ENCODE results near the gene HEPACAM2. TPM values are rescaled to one million over a fixed set of nuclear protein-coding genes. Genes with fewer than 3 reads are reported as not detected.

HEPACAM2 gene
- total RNA-seq, 1 donor from 2014 or later = not detected

GRCh38 chr7:93148727-93149126 is 77.5 kb downstream of the HEPACAM2 start:
- DNase-seq (ENCODE audit: low spot score) = no peak
- no peak for ATAC-seq

DNA sequence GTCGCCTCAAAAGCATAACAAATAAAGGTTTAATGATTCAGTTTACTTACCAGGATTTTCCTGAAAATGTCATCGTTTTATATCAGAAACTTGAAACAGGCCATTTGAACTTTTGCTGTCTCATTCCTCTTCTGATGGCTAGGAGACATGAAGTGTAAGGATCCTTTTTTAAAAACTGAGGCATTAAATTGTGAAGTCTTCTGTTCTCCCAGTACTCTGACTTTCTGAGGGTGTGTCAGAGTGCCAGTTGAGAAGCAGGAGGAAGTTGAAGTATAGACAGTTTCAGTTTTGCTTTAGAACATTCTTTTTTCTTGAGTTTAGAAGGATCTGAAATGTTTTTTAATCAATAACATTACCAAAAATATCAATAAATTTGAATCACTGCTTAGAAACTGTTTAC is 78.1 kb downstream of the HEPACAM2 start, which contains the start of gene SAMD9L:
SAMD9L (minus strand) TSS at position 242 of the 400 bp plus-strand sequence. CDS start 12,414 bp downstream, outside the sequence.
- DNase-seq (ENCODE audit: low spot score) = no peak
- ATAC-seq = peak; percentile 43

GRCh38 chr7:93147363-93147762 is 78.9 kb downstream of the HEPACAM2 start:
- no peak for DNase-seq (ENCODE audit: low spot score)

GRCh38 chr7:93146472-93147141 is 79.7 kb downstream of the HEPACAM2 start:
- no peak for DNase-seq (ENCODE audit: low spot score)
- ATAC-seq = no peak

More at GRCh38 chr7:93147363-93147762, 78.9 kb downstream of the HEPACAM2 start:
- ATAC-seq = peak; percentile 54

GRCh38 chr7:93146036-93146435 is 80.2 kb downstream of the HEPACAM2 start:
- DNase-seq (ENCODE audit: low spot score) (no peak), ATAC-seq (no peak)

- ATAC-seq (no peak), DNase-seq (ENCODE audit: low spot score) (no peak)
Measured at GRCh38 chr7:93145354-93145753, 80.9 kb downstream of the HEPACAM2 start.

GRCh38 chr7:93142127-93142526 is 84.1 kb downstream of the HEPACAM2 start:
- ATAC-seq (no peak), DNase-seq (ENCODE audit: low spot score) (no peak)

GRCh38 chr7:93140582-93141191 is 85.6 kb downstream of the HEPACAM2 start:
- DNase-seq (ENCODE audit: low spot score) (no peak), ATAC-seq (no peak)

DNA sequence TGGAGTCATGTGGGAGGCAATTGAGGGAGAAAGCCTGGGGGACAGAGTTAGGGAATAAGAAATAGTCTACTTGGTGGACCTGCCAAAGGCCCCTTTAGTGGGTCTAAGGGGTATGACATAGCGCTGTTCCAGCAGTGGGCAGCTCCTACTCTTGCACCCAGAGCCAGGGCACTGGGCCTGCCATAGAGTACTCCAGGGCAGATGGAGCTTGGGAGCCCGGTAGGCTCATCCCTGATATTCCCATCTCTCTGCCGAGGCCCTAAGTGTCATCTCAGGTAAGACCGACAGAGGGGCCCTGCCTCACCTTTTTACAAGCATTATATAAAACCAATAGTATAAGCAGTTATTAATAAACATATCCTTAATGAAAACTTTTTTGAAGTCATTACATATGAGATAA is 87.7 kb downstream of the HEPACAM2 start:
- ATAC-seq = no peak

More for the DNA sequence above, 87.7 kb downstream of the HEPACAM2 start:
- no peak for DNase-seq (ENCODE audit: low spot score)

Other genes starting within 250 kb of the HEPACAM2 start
- gene SAMD9, start 108.5 kb downstream of the HEPACAM2 start, total RNA-seq = 1.5 TPM
- gene SAMD9L, start 78.1 kb downstream of the HEPACAM2 start, total RNA-seq = 1.1 TPM
- gene VPS50, start 5.9 kb upstream of the HEPACAM2 start, total RNA-seq = 11.6 TPM